C1 segment of cervical spinal cord (tissue), 14 donors: Measurements from ENCODE around the gene ZNF138.
"Not testable (repeated sequence)": the region's sequence is repeated elsewhere in the genome, so short reads cannot be mapped to it uniquely, and the experiment has no call there.

ENCODE experiments used
- DNase-seq, 14 donors: peaks; one replicate each; lab custom pipeline; 2025; lab: John Stamatoyannopoulos, UW

The ZNF138 gene

GRCh38 chr7:64838051-64838450 lies 43.8 kb downstream of the ZNF138 start:
- not testable (repeated sequence) for DNase-seq

GRCh38 chr7:64838691-64839090 lies 44.5 kb downstream of the ZNF138 start:
- DNase-seq, result no peak

GRCh38 chr7:64839910-64840309 lies 45.7 kb downstream of the ZNF138 start:
- DNase-seq, result no peak

DNA sequence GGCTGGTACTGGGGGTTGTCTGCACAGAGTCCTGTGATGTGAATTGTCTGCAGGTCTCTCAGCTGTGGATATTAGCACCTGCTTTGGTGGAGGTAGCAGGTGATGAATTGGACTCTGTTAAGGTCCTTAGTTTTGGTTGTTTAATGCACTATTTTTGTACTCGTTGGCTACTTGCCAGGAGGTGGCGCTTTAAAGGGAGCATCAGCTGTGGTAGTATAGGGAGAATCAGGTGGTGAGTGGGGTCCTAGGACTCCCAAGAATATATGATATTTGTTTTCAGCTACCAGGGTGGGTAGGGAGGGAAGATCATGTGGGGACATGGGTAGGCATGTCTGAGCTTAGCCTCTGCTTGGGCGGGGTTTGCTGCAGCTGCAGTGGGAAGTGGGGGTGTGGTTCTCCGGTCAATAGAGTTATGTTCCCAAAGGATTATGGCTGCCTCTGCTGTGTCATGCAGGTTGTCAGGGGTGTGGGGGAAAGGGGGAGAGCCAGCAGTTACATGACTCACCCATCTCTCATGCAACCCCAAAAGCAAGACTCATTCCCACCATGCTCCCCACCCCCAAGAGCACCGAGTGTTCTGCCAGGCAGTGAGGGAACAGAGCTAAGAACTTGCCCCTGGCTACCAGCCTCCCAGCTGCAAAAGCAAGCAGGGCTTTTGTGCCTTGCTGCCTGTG lies 55.2 kb downstream of the ZNF138 start:
- peak in 2 of 14 donors; percentile 4 to 31 for DNase-seq

GRCh38 chr7:64849924-64850499 lies 55.8 kb downstream of the ZNF138 start:
- DNase-seq, result no peak

DNA sequence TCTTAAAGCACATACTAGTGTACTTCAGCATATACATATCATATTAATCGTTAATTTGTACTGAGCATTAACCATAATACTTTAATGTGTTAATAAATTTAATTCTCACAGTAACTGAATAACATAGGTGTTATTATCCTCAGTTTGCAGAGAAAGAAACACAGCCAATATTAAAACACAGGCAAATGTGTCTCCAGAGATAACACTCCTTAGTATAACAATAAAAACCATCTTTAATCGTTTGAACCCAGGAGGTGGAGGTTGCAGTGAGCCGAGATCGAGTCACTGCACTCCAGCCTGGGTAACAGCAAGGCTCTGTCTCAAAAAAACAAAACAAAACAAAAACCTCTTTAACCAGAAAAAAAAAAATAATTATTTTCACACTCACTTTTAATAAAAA lies 59.5 kb downstream of the ZNF138 start:
- no peak for DNase-seq

GRCh38 chr7:64854969-64855368 lies 60.7 kb downstream of the ZNF138 start:
- DNase-seq, result no peak

DNA sequence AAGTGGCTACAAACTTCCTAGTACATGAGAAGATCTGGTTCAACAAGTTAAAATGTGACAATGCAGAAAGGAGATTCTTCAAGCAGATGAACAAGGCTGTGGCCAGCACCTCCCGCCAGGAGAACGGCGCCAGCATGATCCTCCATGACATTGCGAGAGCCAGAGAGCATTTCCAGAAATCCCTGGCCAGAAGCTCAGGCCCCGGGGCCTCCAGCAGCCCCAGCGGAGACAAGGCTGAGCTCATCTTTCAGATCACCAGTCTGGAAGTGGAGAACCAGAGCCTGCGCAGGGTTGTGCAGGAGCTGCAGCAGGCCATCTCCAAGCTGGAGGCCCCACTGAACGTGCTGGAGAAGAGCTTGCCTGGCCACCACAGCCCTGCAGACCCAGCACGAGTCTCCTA lies 68.8 kb downstream of the ZNF138 start:
- no peak for DNase-seq

DNA sequence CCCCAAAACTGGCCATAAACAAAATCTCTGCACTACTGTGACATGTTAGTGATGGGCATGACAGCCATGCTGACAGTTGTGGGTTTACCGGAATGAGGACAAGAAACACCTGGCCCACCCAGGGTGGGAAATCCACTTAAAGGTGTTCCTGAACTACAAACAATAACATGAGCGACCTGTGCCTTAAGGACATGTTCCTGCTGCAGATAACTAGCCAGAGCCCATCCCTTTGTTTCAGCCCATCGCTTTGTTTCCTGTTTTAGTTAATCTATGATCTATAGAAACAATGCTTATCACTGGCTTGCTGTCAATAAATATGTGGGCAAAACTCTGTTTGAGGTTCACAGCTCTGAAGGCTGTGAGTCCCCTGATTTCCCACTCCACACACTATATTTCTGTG lies 69.3 kb downstream of the ZNF138 start:
- not testable (repeated sequence) for DNase-seq

DNA sequence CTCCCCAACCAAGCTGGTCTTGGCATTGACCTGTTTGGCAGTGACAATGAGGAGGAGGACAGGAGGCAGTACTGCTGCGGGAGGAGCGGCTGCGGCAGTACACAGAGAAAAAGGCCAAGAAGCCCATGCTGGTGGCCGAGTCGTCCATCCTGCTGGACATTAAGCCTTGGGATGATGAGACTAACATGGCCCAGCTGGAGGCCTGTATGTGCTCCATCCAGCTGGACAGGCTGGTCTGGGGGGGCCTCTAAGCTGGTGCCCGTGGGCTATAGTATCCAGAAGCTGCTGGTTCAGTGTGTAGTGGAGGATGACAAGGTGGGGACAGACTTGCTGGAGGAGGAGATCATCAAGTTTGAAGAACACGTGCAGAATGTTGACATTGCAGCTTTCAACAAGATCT lies 69.7 kb downstream of the ZNF138 start:
- no peak for DNase-seq

GRCh38 chr7:64867863-64868440 lies 73.7 kb downstream of the ZNF138 start:
- DNase-seq, result no peak

DNA sequence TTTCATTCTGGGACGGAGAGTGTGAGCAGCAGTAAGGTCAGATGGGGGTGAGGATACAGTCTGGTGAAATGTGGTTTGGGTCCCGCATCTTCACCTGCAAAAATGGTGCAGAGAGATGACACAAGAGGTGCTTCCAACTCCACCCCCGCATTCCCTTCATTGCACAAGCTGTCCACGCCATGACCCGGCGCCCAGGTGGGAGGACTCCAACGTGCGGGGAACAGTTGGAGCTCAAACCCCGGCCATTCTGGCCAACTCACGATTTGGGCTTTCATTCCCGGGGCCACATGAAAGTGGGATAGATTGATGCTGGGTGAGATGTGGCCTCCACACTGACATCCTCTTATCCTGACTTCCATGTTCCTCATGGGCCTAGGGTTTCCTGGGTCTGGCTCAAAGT lies 74.3 kb downstream of the ZNF138 start:
- no peak for DNase-seq

GRCh38 chr7:64869121-64869725 lies 75.0 kb downstream of the ZNF138 start:
- no peak for DNase-seq

- DNase-seq, result no peak
Measured at GRCh38 chr7:64869912-64870562, 75.8 kb downstream of the ZNF138 start.

- no peak for DNase-seq
Measured at GRCh38 chr7:64870656-64871055, 76.4 kb downstream of the ZNF138 start.

GRCh38 chr7:64871761-64872160 lies 77.5 kb downstream of the ZNF138 start:
- DNase-seq, result no peak

GRCh38 chr7:64872351-64873154 lies 78.3 kb downstream of the ZNF138 start:
- DNase-seq, result no peak

- DNase-seq, result no peak
Measured at GRCh38 chr7:64873155-64873500, 78.9 kb downstream of the ZNF138 start.

DNA sequence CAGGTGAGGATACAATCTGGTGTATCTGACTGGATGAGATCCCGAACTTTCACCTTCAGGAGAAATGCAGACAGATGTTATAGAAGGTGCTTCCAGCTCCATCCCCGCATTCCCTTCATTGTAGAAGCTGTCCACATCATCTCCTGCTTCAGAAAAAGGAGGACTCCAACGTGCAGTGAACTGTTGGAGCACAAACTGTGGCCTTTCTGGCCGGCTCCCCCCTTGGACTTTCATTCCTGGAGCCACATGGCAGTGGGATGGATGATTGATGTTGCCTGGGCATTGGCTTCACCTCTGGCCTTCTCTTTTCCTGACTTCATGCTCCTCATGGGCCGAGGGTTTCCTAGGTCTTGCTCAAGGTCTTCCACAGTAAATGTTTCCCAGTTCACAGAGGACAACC lies 79.3 kb downstream of the ZNF138 start:
- DNase-seq, result no peak

DNA sequence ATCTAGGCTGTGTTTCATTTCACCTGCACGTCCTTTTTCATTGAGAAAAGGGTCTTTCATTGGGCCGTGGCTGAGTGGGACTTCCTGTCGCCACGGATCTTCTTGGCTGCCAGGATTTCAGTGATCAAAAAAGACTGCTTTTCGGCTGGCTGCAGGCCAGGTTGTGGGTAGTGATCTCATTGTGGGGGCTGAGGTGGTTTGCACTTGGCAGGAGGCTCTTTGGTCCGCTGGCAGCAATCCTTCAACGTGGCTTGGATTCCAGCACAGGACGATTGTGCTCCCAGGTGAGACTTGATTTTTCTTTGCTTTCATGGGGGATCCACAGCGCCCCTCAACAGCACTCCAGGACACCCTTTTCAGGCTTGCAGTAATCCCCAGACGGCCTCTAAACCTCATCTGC lies 79.9 kb downstream of the ZNF138 start:
- DNase-seq, result no peak

- no peak for DNase-seq
Measured at GRCh38 chr7:64874562-64875250, 80.5 kb downstream of the ZNF138 start.
